Gastroesophageal sphincter (tissue), 4 donors: Measurements from ENCODE around the gene C1orf159. TPM values are rescaled to one million over a fixed set of nuclear protein-coding genes. Genes with fewer than 3 reads are reported as not detected.

Source experiments
- ATAC-seq: fragments of 150-250 bp; one replicate; pipeline ENCODE4 v1.9.1; 2016; ENCODE audit warnings: mild to moderate bottlenecking, moderate library complexity
- H3K27ac ChIP-seq, 4 donors: fragments of 200-600 bp; sonication (generic) in 3 of 4; 1 replicate in 3 of 4; 2 replicates in 1 of 4; pipeline ENCODE4 v1.5.1; 2016 to 2019
- H3K27me3 ChIP-seq: fragments of 200-600 bp; sonication (generic); one replicate; pipeline ENCODE4 v1.5.1; 2019
- H3K36me3 ChIP-seq, 2 donors: fragments of 200-600 bp; sonication (generic); one replicate each; pipeline ENCODE4 v1.5.1; 2019; ENCODE audit warnings: control low read depth in 1 of 2
- H3K4me1 ChIP-seq, 3 donors: fragments of 200-600 bp; sonication (generic); 1 replicate in 2 of 3; 2 replicates in 1 of 3; pipeline ENCODE4 v1.5.1; 2016 to 2019; ENCODE audit warnings: control low read depth in 2 of 3
- H3K4me3 ChIP-seq, 2 donors: fragments of 200-600 bp; sonication (generic); one replicate each; pipeline ENCODE4 v1.5.1; 2019; ENCODE audit warnings: mild to moderate bottlenecking in 1 of 2, moderate library complexity in 1 of 2
- H3K9me3 ChIP-seq, 3 donors: fragments of 200-600 bp; sonication (generic); one replicate each; pipeline ENCODE4 v1.5.1; 2017 to 2019; ENCODE audit warnings: control low read depth in 2 of 3
- CTCF ChIP-seq, 4 experiments: fragments of 200-600 bp in 2 of 4; fragments of 450-650 bp in 2 of 4; sonication (generic) in 1 of 4; IDR thresholded peaks; one replicate each; pipeline ENCODE4 v1.5.1; 2017 to 2019; ENCODE audit warnings: antibody characterized with exemption in 4 of 4, mild to moderate bottlenecking in 2 of 4, moderate library complexity in 2 of 4
- EP300 ChIP-seq: sonication (generic); formaldehyde crosslinking; IDR thresholded peaks from one replicate; pipeline ENCODE4 v1.6.1; 2017; ENCODE audit warnings: antibody characterized with exemption, mild to moderate bottlenecking
- POLR2A ChIP-seq, 2 donors: fragments of 450-650 bp; IDR thresholded peaks; one replicate each; pipeline ENCODE4 v1.6.1; 2017; ENCODE audit warnings: antibody characterized with exemption in 2 of 2, mild to moderate bottlenecking in 2 of 2, moderate library complexity in 1 of 2
- POLR2AphosphoS5 ChIP-seq: sonication (generic); formaldehyde crosslinking; IDR thresholded peaks from one replicate; pipeline ENCODE4 v1.6.1; 2017; ENCODE audit warnings: antibody characterized with exemption
- WGBS, 2 donors: methylation state at CpG; one replicate each; pipeline ENCODE4 v1.1.5; 2018; ENCODE audit warnings: low coverage in 1 of 2; 5-methylcytosine and 5-hydroxymethylcytosine counted together
- total RNA-seq, 4 donors: library from RNA; depleted of rRNA; stranded (reverse); fragments of >200 nt; gene quantifications; one replicate each; pipeline ENCODE4 v1.1.0, GENCODE V29; 2016

C1orf159 gene
- total RNA-seq, 4 donors from 2014 or later, result 6.3 to 15.3 (median 9.9) TPM

DNA sequence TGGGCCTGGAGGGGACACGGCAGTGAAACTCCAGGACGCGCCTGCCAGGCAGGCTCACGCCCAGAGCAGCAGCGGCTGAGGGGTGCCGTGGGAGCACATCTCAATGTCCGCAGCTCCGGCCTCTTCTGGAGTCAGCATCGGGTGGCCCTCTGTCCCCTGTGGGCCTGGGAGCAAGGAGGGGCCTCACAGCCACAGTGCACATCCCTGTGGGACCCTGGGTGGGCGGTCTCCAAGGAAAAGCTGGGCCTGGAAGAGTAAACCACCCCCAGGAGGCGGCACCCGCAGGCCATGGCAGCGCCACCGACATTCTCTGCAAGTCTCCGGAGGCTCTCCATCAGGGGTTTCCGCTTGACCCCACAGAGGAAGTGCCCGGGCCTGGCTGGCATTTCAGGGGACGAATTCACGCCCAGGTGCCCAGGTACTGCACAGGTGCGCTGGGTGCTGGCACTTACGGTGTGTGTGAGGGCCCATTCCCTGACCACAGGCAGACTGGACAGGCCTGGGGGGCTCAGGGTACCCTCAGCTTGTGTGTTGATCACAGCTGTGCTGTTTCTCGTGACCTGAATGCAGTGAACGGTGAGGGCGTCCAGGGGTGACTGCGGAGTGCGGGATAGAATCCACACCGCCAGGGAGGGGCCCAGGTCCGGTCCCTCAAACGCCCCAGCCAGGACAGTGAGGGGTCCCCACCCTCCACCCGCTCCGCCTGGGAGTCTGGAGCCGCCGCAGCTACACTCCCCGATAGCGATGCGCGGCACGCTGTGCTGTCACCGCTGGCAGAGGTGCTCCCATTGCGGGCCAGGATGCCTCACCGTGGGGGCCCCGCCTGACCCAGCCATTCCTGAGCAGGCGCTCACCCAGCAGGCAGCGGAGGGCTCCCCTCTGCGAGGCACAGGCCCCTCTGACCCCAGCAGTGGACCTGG lies 25.2 kb downstream of the C1orf159 start:
- Histone ChIP-seq H3K36me3 (peaks cover 0 to 7% of the 10 kb centered on the region in 2 donors), H3K27ac (no peak overlapping the region), H3K27me3 (no peaks in the 10 kb centered on the region), H3K9me3 (no peaks in the 10 kb centered on the region), H3K4me3 (no peak overlapping the region), H3K4me1 (no peaks in the 10 kb centered on the region)
- WGBS, 2 donors, result no CpG with 5 or more reads among the region's 45 CpGs
- no peak for ATAC-seq
- no peak for TF ChIP-seq EP300
- TF ChIP-seq POLR2AphosphoS5, result no peak

- Histone ChIP-seq H3K36me3 (peaks cover 0 to 7% of the 10 kb centered on the region in 2 donors), H3K9me3 (no peaks in the 10 kb centered on the region), H3K27ac (no peak overlapping the region), H3K4me3 (no peak overlapping the region), H3K27me3 (no peaks in the 10 kb centered on the region), H3K4me1 (no peaks in the 10 kb centered on the region)
- WGBS, 2 donors, result 80 to 83% methylated on average over 1 to 2 of the region's 22 CpGs
- TF ChIP-seq EP300, result no peak
- TF ChIP-seq POLR2A (IDR thresholded peaks at IDR 0.05), result no peak
- no peak for TF ChIP-seq POLR2AphosphoS5
- no peak for TF ChIP-seq CTCF (IDR thresholded peaks at IDR 0.05)
- no peak for ATAC-seq
Measured at GRCh38 chr1:1089731-1090423, 26.0 kb downstream of the C1orf159 start.

GRCh38 chr1:1088801-1089680 lies 26.8 kb downstream of the C1orf159 start:
- ATAC-seq, result no peak
- Histone ChIP-seq H3K36me3 (peaks cover 0 to 13% of the 10 kb centered on the region in 2 donors), H3K4me1 (no peaks in the 10 kb centered on the region), H3K9me3 (no peaks in the 10 kb centered on the region), H3K27me3 (no peaks in the 10 kb centered on the region), H3K27ac (no peak overlapping the region), H3K4me3 (no peak overlapping the region)
- no peak for TF ChIP-seq POLR2A (IDR thresholded peaks at IDR 0.05)
- no peak for TF ChIP-seq EP300
- no peak for TF ChIP-seq POLR2AphosphoS5
- no peak for TF ChIP-seq CTCF (IDR thresholded peaks at IDR 0.05)
- 80 to 100% methylated on average over 1 to 3 of the region's 46 CpGs for WGBS, 2 donors

GRCh38 chr1:1088029-1088800 lies 27.7 kb downstream of the C1orf159 start:
- H3K36me3 ChIP-seq, result peaks cover 0 to 21% of the 10 kb centered on the region in 2 donors
- H3K27ac ChIP-seq, result no peak overlapping the region
- H3K27me3 ChIP-seq, result no peaks in the 10 kb centered on the region
- no peak overlapping the region for H3K4me3 ChIP-seq
- H3K4me1 ChIP-seq, result no peaks in the 10 kb centered on the region
- WGBS, 2 donors, result 79 to 89% methylated on average over 7 to 10 of the region's 39 CpGs
- no peaks in the 10 kb centered on the region for H3K9me3 ChIP-seq
- ATAC-seq, result no peak
- no peak for TF ChIP-seq CTCF (IDR thresholded peaks at IDR 0.05)
